HG03103 (cell line): ENCODE measurements around the gene PTPRN2.

Experiments used
- ATAC-seq: cut with Tn5 transposase; IDR thresholded peaks from one replicate; pipeline ENCODE4 v1.9.1; 2021; ENCODE audit warnings: low read depth; ENCODE audit not compliant: unreplicated experiment

PTPRN2 gene

DNA sequence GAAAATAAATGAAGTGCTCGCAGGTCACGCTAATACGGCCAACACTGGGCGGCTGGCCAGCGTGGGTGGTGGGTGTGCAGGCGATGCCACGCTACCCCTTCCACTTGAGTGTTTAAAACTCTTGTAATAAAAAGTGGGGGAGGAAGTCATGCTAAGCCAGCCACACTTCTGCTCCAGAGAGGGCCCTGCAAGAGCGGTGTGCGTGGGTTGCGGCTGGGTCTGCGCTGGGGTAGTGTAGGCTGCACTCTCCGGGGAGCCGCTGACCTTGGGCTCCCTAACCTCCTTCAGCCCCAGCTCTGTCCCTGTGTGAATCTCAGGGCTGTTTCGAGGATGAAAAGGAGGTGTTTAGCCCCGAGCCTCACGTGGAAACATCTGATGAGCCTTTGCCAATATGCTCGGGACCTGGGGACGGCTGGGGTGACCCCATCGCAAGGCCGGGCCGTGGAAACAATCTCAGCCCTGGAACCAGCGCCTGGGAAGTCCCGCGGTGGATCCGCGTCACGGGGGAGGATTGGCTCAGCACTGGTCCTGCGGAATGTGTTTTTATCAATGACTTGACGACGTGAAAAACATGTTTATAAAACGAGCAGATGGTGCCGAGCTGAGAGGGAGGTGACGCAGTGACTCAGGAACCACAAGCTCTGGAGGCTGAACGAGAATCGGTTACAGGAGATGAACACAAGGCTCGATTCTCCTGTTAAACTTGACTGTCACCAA, 972.4 kb downstream of the PTPRN2 start:
- ATAC-seq, result no peak

DNA sequence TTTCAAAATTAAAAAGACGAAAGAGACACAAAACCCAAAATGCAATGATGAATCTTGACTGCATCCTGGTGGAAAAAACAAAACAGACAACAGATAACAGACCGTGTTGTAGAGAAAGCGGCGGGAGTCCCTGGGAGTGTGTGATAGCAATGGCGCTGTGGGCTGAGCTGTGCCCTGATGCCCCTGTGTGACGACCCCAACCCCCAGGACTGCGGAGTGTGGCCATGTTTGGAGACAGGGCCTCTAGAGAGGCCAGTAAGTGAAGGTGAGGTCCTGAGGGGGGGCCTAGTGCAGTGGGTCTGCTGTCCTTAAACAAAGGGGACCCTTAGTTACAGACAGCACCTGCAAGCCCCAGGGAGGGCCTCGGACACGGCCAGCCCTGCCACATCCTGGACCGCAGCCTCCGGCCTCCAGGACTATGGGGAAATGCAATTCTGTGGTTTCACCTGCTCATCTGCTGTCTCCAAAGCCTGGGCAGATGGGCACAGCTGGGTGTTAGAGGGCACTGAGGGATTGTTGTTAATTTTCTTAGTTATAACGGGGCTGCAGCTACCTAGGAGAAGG, 973.1 kb downstream of the PTPRN2 start:
- ATAC-seq, result no peak

DNA sequence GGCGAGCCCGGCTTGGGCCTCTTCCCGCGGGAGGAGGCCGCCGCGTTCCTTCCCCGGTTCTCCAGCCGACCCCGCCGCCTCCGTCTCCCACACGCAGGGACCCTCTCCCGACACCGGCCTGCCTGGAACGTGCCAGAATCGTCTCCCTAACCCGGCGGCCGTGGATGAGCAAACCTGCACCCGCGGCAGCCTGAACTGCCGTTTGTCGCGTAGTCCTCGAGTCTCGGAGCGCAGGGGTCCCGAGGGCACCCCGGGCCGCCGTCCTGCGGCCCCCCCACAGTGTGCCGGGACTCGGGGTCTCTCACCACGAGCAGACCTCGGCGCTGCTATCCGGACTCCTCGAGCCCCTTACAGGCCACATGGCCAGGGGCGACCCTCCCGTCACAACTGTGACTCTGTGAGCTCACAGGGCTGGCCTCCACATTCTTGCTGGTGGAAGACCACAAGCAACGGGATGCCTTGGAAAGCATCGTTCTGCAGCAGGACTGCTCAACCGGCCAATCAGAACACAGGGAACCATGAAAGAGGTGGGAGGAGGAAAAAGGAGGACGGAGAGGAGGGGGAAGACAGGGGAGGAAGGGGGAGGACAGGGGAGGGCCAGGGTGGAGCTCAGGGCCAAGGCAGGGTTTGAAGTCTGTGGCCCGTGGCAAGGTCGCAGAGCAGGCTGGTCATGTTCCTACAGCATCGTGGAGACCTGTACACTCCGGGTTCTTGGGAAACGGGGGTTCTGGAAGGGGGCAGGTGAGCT, 973.9 kb downstream of the PTPRN2 start:
- no peak for ATAC-seq

GRCh38 chr7:157612664-157613561, 974.7 kb downstream of the PTPRN2 start:
- no peak for ATAC-seq

DNA sequence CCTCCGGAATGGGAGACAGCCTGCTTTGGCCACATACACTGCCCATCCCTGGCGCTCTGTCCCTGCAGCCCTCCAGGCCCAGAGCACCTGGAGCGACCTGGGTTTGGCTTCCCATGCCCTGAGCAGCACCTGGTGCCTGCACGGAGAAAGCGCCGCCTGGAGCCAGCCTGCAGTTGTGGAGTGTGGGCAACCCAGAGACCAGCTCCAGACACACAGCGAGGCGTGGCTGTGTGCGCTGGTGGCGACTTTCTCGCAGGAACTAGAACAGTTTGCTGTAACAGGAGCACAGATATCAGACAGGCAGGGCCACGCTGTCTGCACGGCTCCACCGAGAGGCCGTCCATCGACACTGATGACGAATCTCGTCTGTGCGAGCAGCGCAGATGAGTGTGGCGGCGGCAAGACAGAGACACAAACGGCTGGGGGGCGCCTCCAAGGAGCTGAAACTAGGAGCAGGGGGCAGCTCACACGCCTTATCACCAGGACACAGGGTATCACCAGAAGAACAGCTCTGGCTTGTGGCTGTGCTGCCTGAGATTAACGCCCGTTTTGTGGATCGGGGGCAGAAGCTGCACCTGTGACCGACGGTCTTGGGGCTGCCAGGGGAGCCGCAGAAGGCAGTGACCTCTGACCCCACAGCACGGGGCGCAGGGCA, 975.5 kb downstream of the PTPRN2 start:
- no peak for ATAC-seq

DNA sequence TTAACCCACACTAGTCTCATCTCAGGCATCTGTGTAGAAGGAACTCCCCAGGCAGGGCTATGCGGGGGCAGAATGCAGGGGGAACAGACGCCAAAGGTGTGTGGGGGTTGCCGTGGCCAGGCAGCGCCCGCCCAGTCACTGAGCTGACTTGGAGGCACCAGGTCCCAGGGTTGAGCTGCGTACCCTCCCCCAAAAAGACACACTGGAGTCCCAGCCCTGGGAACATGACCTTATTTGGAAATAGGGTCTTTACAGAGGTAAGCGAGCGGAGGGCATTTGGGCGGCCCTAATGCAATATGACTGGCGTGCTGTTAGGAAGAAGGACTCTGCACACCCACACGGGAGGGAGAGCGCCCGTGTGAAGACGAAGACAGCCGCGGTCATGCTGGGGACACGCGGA, 976.3 kb downstream of the PTPRN2 start:
- no peak for ATAC-seq

- no peak for ATAC-seq
These were observed 976.8 kb downstream of the PTPRN2 start for GRCh38 chr7:157610671-157611295.

DNA sequence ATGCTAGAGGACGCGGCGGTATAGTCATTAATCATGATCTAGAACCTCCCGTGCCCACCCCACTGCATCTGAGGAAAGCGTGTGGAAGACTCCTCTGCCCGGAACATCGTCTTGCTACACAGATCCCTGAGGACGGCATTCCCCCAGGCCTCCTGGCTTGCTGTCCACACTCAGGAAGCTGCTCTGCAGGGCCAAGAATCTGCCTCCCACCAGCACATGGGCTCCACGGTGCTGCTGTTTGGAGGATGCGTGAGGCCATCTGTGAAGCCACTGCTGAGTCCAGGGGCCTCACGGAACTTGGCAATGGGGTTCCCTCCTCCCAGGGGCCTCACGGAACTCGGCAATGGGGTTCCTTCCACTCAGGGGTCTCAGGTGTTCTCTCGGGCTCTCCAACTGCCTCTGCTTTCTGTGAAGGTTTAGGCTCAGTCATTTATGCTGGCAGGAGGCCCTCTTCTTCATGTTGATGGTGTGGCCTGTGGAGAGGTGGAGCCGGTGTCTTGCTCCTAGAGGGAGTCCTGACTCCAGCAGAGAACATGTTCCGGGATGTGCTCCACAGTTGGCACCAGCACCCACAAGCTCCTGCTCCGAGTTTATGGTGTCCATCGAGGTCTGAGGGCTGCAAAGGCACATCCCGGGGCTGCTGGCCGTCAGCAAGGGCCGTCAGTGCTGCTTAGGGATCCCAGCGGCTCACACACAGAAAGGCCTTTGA, 977.5 kb downstream of the PTPRN2 start:
- ATAC-seq, result no peak

- ATAC-seq, result no peak
These were observed 978.1 kb downstream of the PTPRN2 start for GRCh38 chr7:157609516-157609915.

- ATAC-seq, result no peak
These were observed 980.4 kb downstream of the PTPRN2 start for GRCh38 chr7:157607218-157607617.

DNA sequence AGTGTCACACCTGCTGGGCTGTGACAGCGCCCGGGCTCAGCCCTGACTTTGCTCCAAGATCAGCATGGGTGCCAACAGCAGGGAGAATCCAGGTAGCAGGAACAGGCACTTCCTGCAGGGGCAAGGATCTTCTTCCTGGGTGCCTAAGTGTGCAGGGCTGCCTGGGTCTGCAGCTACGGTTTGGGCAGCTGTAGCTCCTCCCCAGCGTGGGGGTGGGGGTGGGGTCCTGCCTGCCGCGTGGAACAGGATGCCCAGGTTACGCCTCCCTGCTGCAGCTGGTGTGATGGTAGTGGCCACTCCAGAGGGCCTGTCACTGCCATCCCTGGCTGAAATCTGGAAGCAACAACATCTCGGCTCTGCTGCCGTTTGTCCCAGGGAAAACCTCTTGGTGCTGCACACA, 981.5 kb downstream of the PTPRN2 start:
- no peak for ATAC-seq

DNA sequence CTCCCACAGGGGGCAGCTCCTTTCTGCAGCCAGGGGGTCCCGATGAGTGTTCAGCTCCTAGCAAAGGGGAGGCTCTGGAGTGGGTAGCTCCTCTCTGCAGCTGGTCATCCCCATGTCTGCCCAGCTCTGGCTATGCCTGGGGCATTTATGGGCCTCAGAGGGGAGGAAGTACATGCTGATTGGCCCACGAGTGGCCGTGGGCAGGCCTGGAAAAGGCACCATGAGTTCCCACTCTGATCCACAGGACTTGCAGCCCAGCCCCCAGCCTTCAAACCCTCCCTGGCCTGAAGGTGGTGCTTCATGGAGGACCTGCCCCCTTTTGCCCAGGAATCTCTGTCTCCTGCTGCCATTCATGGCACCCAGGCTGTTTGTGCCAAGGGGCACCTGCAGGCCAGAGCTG, 982.0 kb downstream of the PTPRN2 start:
- no peak for ATAC-seq

- no peak for ATAC-seq
These were observed 982.8 kb downstream of the PTPRN2 start for GRCh38 chr7:157604661-157605381.

DNA sequence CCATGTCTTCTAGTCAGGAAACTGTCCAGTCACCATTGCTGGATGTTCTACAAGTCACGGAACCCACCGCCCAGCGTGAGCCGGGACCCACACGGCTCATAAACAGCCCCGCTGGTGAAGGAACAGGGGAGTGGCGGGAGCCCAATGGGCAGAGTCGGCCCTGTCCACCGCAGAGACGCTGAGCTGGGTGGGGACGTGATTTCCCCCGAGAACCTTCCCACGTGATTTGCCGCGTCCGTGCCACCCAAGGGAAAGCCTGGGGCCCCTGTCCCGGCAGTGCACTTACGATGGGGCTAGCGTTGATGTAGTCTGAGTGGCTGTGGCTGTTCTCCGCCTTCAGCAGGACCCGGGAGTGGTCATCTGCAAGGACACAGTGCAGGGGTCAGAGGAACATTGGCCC, 983.9 kb downstream of the PTPRN2 start:
- ATAC-seq, result no peak

GRCh38 chr7:157603005-157603404, 984.6 kb downstream of the PTPRN2 start:
- no peak for ATAC-seq

DNA sequence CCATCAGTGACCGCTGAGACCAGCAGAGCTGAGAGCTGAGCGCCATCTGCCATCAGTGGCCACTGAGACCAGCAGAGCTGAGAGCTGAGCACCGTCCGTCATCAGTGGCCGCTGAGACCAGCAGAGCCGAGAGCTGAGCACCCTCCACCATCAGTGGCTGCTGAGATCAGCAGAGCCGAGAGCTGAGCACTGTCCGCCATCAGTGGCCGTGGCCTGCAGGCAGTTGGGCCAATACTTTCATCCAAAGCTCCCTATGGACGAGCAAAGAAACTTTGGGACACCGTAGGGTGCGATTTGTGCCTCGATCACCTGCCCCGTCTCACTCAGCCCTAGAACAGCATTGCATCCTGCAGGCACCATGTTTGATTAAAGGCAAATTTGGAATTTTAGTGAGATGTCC, 985.0 kb downstream of the PTPRN2 start:
- no peak for ATAC-seq

DNA sequence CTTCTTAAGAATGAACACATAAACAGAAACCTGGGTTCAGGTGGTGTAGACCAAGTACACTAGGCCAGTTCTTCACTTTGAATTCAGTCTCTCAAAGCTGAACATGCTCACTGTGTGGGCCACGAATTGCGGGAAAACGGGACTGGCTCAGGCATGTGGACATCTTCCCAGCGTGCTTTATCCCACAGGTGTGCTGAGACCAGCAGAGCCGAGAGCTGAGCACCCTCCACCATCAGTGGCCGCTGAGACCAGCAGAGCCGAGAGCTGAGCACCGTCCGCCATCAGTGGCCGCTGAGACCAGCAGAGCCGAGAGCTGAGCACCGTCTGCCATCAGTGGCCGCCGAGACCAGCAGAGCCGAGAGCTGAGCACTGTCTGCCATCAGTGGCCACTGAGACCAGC, 985.5 kb downstream of the PTPRN2 start:
- ATAC-seq, result no peak

DNA sequence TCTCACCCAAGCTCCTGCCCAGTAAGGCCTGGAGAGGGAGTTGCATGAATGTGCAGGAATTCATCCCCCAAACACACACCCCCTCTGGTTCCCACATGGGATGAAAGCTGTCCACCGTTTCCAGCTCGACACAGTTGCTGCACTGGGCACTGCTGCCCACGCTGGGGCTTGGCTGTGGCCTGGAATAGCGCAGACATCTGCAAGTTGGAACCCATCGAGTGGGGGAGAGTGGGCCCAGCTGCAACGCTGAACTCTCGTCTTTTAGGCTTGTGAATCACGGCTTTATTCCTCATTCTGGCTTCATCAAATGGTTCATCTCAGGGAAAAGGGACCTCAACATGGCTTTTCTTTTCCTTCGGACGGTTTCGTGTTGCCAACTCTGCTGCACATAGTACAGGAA, 986.1 kb downstream of the PTPRN2 start:
- no peak for ATAC-seq

- no peak for ATAC-seq
These were observed 988.1 kb downstream of the PTPRN2 start for GRCh38 chr7:157599491-157599890.
